Measurements from ENCODE around the gene PANK1. TPM values are rescaled to one million over a fixed set of nuclear protein-coding genes. Genes with fewer than 3 reads are reported as not detected.

The PANK1 gene
- total RNA-seq, 2 experiments from 2014 or later: 6.4 to 7.0 TPM

DNA sequence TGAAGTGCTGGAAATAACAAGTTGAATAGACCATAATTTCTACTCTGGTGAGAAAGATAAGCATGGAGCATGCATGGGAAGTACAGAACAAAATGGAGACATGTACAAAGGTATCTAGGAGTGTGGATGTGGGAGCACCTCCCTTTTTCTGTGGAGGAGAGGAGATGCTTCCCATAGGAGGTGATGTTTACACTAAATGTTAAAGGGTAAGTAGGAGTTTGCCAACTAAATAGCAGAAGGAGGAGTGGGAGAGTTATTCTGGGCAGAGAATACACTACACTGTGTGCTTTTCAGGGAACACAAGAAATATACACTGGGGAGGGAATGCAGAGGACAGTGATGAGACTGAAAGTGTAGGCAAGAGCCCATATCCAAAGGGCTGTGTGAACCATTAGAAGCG, 21.1 kb upstream of the PANK1 start:
- ATAC-seq (no peak), DNase-seq (no peak)
- Mint-ChIP-seq H3K4me3 (no peak overlapping the region), H3K4me1 (ENCODE audit: low read depth) (no peaks in the 10 kb centered on the region), H3K27ac (no peak overlapping the region), H3K36me3 (ENCODE audit: low read depth) (no peaks in the 10 kb centered on the region), H3K27me3 (ENCODE audit: low read depth) (peaks cover 29% of the 10 kb centered on the region), H3K9me3 (ENCODE audit: insufficient read depth) (no peaks in the 10 kb centered on the region)
- CTCF ChIA-PET: no interaction called here
- POLR2A ChIA-PET: no interaction called here

DNA sequence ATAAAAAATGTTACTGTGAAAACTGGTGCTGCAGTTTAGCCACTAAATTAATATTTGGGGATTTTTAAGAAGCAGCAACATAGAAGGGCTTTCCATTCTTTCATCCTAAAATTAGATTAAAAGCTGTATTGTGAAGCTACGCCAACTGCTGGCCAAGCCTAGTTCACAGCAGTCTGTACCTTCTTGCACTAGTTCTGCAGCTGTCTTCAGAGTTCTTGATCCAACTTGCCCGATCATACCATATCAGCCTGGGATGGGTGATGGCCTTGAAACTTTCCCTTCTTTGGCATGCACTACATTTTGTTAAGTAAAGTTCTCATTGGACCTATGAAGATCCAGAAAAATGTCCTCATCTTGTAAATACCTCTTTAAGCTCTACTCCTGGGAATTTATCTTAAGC, 20.3 kb upstream of the PANK1 start:
- Mint-ChIP-seq H3K4me1 (ENCODE audit: low read depth) (no peaks in the 10 kb centered on the region), H3K4me3 (no peak overlapping the region), H3K27ac (no peak overlapping the region), H3K27me3 (ENCODE audit: low read depth) (peaks cover 30% of the 10 kb centered on the region), H3K36me3 (ENCODE audit: low read depth) (no peaks in the 10 kb centered on the region), H3K9me3 (ENCODE audit: insufficient read depth) (no peaks in the 10 kb centered on the region)
- DNase-seq (no peak), ATAC-seq (no peak)
- POLR2A ChIA-PET: no interaction called here
- CTCF ChIA-PET: no interaction called here

DNA sequence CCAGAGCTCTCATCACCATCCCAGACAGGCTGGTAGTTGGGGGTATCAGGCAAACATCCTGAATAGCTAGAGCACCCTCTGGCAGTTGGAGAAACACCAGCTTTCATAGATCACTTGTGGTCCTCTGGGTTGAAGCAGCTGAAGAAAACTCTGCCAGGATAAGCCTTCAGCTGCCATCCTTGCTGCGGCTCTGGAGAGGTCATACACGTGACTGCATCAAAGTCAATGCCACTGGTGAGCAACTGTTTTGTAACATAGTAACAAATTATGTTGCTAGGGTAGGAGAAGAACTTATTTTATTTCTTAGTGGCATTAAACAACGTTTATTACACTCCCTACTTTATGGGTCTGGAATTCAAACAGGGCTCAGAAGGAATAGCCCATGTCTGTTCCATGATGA, 19.2 kb upstream of the PANK1 start:
- ChIA-PET CTCF (no interaction called here), POLR2A (no interaction called here)
- Mint-ChIP-seq H3K36me3 (ENCODE audit: low read depth) (no peaks in the 10 kb centered on the region), H3K4me1 (ENCODE audit: low read depth) (no peaks in the 10 kb centered on the region), H3K27ac (no peak overlapping the region), H3K9me3 (ENCODE audit: insufficient read depth) (no peaks in the 10 kb centered on the region), H3K4me3 (no peak overlapping the region), H3K27me3 (ENCODE audit: low read depth) (peaks cover 30% of the 10 kb centered on the region)
- ATAC-seq: no peak
- DNase-seq: no peak

DNA sequence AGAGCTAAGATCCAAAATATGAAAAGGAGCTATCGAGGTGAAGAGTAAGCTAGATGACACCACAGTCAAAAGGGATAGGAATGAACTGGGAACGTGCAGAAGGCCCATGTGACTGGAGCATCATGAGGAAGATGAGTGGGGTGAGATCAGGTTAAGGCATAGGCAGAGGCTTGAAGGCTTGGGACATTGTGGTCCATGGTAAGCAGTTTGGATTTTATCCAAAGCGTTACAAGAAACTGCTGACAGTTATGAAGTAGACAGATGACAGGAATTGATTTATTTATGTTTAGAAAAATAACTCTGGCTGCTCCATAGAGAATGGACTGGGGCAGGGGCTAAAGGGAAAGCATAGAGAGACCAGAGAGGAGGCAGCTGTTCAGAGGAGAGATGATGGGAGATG, 18.1 kb upstream of the PANK1 start:
- Mint-ChIP-seq H3K4me3 (no peak overlapping the region), H3K36me3 (ENCODE audit: low read depth) (no peaks in the 10 kb centered on the region), H3K4me1 (ENCODE audit: low read depth) (no peaks in the 10 kb centered on the region), H3K27ac (no peak overlapping the region), H3K27me3 (ENCODE audit: low read depth) (peaks cover 27% of the 10 kb centered on the region), H3K9me3 (ENCODE audit: insufficient read depth) (no peaks in the 10 kb centered on the region)
- ChIA-PET CTCF (no interaction called here), POLR2A (no interaction called here)
- ATAC-seq (no peak), DNase-seq (no peak)

DNA sequence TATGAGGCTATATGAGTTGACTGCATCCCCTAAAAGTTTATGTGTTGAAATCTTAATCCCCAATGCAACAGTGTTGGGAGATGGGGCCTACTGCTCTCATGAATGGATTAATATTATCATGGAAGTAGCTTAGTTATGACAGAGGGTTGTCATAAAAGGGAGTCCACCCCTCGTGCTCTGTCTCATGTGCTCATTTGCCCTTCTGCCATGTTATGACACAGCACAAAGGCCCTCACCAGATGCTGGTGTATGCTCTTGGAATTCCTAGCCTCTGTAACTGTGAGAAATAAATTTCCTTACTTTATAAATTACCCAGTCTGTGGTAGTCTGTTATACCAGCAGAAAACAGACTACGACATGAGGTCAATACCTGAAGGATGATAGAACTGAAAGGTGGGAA, 17.6 kb upstream of the PANK1 start:
- ChIA-PET POLR2A (no interaction called here), CTCF (no interaction called here)
- Mint-ChIP-seq H3K27ac (no peak overlapping the region), H3K4me3 (no peak overlapping the region), H3K9me3 (ENCODE audit: insufficient read depth) (no peaks in the 10 kb centered on the region), H3K27me3 (ENCODE audit: low read depth) (peaks cover 25% of the 10 kb centered on the region), H3K4me1 (ENCODE audit: low read depth) (no peaks in the 10 kb centered on the region), H3K36me3 (ENCODE audit: low read depth) (no peaks in the 10 kb centered on the region)
- DNase-seq (no peak), ATAC-seq (no peak)

DNA sequence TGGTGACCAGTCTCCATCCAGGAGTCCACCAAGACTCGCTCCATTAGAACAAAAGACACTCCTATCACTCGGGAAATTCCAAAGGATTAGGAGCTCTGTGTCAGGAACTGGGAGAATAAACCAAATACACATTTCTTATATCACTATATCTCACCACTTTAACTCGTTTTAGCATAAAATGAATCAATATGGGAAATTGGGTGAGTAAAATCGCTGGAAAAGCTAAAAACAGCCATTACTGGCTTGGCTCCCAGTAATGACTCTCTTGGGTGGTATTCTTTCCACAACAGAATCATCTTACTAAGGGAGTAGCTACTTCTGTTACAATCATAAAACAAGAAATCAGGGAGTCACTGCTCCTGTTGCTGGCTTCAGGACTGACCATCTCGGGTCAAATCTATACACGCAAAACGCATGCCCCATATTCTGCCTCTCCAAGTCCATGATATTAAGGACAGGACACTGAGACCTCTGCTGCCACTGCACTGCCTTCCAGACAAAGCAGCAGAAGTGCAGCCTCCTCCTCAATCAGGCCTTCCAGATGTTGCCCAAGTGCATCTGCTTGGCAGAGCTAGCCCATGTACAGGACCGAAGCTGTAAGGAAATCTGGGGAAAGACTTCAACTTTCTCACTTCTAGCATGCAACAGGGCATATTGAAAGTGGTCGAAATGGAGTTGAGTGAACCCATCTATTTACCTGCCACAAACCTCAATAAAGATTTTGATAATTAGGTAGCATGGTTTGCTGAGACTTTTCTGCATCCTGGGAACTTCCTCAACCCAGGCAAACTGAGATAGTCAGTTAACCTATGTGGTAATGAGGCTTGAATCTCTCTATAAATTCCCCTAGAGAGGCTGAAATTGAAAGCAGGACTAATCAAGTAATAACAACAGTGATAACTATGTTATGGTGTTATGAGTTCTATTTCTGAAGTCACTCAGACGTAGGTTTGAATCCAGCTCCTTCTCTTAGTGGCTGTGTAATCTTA, 14.4 kb upstream of the PANK1 start:
- ATAC-seq: no peak
- H3K4me1 Mint-ChIP-seq (ENCODE audit: low read depth): no peaks in the 10 kb centered on the region
- H3K9me3 Mint-ChIP-seq (ENCODE audit: insufficient read depth): no peaks in the 10 kb centered on the region
- H3K27ac Mint-ChIP-seq: no peak overlapping the region
- H3K4me3 Mint-ChIP-seq: no peak overlapping the region
- CTCF ChIA-PET: interaction anchor here (1.0 kb wide), 1 partner anchor 14 kb away, joined by 3 read pairs; no protein-coding TSS in a partner anchor
- no peak for DNase-seq
- H3K27me3 Mint-ChIP-seq (ENCODE audit: low read depth): peaks cover 17% of the 10 kb centered on the region
- no peaks in the 10 kb centered on the region for H3K36me3 Mint-ChIP-seq (ENCODE audit: low read depth)
- POLR2A ChIA-PET: no interaction called here

DNA sequence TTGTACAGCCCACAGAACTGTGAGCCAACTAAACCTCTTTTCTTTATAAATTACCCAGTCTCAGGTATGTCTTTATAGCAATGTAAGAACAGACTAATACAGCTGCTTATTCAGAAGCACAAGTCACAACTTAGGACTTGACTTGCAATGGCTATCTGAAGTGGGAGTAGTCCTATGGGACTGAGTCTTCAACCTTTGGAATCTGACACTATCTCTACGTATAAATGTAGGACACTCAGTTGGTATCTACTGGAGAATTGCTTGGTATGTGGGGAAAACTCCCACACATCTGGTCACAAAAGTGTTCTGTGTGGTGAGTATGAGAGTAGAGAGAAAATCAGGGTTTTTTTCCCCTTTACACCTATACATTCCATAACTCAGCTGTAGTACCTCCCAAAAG, 12.3 kb upstream of the PANK1 start:
- no peaks in the 10 kb centered on the region for H3K9me3 Mint-ChIP-seq (ENCODE audit: insufficient read depth)
- POLR2A ChIA-PET: no interaction called here
- no peak for ATAC-seq
- no peaks in the 10 kb centered on the region for H3K36me3 Mint-ChIP-seq (ENCODE audit: low read depth)
- H3K4me1 Mint-ChIP-seq (ENCODE audit: low read depth): peaks cover 11% of the 10 kb centered on the region
- no peak for DNase-seq
- H3K27ac Mint-ChIP-seq: no peak overlapping the region
- H3K27me3 Mint-ChIP-seq (ENCODE audit: low read depth): peaks cover 20% of the 10 kb centered on the region
- no peak overlapping the region for H3K4me3 Mint-ChIP-seq
- CTCF ChIA-PET: no interaction called here

DNA sequence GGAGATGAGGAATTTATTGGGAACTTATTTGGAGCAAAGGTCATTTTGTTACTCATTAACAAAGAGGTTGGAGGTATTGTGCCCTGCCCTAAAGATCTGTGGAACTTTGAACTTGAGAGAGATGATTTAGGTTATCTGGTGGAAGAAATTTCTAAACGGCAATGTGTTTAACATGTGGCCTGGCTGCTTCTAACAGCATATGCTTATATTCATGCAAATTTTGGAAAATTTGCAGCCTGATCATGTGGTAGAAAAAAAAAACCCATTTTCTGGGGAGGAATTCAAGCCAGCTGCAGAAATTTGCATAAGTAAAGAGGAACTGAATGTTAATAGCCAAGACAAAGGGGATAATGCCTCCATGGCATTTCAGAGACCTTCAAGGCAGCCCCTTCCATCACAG, 10.7 kb upstream of the PANK1 start:
- no peaks in the 10 kb centered on the region for H3K36me3 Mint-ChIP-seq (ENCODE audit: low read depth)
- DNase-seq (no peak), ATAC-seq (no peak)
- CTCF ChIA-PET: no interaction called here
- H3K9me3 Mint-ChIP-seq (ENCODE audit: insufficient read depth): no peaks in the 10 kb centered on the region
- peaks cover 11% of the 10 kb centered on the region for H3K4me1 Mint-ChIP-seq (ENCODE audit: low read depth)
- no peak overlapping the region for H3K4me3 Mint-ChIP-seq
- POLR2A ChIA-PET: no interaction called here
- no peak overlapping the region for H3K27ac Mint-ChIP-seq
- peaks cover 19% of the 10 kb centered on the region for H3K27me3 Mint-ChIP-seq (ENCODE audit: low read depth)

DNA sequence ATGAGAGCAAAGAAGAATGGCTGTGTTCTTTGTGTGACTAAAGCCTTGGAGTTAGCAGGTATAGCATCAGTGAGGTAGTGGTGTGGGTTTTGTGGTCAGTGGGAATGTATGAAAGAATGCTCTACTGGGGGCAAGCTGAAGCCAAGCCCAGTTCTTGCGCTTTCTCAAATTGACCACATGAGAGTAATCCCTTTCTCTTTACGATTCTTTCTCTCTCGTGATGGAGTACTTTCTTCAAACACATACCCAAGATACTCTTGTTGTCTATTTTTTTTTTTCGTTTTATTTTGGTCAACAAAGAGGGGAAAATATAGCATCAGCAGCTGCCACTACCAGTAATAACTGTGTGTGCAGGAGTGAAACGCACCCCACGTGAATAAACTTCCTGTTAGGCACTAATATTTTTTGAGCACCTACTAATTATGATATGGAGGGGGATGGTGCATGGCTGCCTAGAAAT, 8.4 kb upstream of the PANK1 start:
- peaks cover 11% of the 10 kb centered on the region for H3K4me1 Mint-ChIP-seq (ENCODE audit: low read depth)
- peaks cover 24% of the 10 kb centered on the region for H3K27me3 Mint-ChIP-seq (ENCODE audit: low read depth)
- H3K9me3 Mint-ChIP-seq (ENCODE audit: insufficient read depth): no peaks in the 10 kb centered on the region
- H3K36me3 Mint-ChIP-seq (ENCODE audit: low read depth): no peaks in the 10 kb centered on the region
- ChIA-PET CTCF (no interaction called here), POLR2A (no interaction called here)
- H3K4me3 Mint-ChIP-seq: no peak overlapping the region
- DNase-seq (peak; percentile 24), ATAC-seq (no peak)
- H3K27ac Mint-ChIP-seq: no peak overlapping the region

DNA sequence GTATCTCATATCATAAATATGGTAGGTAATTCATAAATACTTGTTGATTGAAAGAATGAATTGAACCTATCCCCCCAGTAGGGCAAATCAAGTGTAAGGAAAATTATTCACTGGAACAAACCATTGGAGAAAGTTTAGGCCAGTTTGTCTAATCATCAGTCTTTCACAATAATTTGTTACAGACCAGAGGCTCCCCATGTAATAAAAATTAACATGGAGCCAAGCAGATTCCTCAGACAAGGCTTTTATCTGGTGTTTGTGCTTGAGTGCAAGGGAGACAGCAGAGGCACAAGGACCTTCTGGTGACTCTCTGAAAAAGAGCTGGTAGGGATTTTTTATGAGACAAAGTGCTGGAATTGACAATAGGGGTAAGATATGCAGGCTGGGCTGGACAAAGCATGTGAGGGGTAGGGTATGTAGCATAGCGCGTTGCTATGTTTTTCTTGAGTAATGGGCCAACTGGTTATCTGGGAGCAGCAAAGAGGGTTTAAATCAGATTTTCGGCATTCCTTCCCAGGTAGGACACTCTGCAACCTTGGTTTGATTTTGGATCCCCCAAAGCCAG, 7.8 kb upstream of the PANK1 start:
- DNase-seq: no peak
- Mint-ChIP-seq H3K9me3 (ENCODE audit: insufficient read depth) (no peaks in the 10 kb centered on the region), H3K4me3 (no peak overlapping the region), H3K36me3 (ENCODE audit: low read depth) (no peaks in the 10 kb centered on the region), H3K27ac (no peak overlapping the region), H3K4me1 (ENCODE audit: low read depth) (peaks cover 11% of the 10 kb centered on the region), H3K27me3 (ENCODE audit: low read depth) (peaks cover 28% of the 10 kb centered on the region)
- POLR2A ChIA-PET: no interaction called here
- CTCF ChIA-PET: no interaction called here
- no peak for ATAC-seq

DNA sequence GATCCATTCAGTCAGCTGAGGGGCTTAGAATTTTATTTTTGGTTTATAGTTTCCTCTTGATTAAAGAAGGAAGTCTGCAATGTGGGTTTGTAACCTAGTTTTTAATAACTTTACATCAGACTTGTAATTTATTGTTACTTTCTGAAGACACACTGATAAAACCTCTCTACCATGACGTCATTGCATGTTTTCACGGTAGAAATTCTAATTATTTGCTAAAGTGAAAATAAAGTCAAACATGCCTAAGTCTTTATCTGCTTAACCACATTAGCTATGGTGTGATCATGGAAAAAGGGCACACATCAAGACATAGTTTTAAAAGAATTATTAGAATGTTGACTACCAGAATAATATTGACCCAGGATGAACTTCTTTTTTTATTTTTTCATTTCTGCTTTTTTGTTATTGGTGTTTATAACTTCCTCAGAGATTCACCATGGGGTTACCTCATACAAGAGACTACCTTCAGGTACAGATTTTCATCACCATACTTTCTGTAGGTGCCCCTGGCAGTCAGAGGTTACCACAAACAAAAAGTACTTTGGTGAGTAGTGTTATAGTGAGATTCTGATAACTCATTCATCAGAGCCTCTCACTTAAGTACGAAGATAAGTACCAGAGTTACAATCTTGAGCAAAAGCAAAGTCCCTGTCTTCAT, 7.0 kb upstream of the PANK1 start:
- DNase-seq (no peak), ATAC-seq (no peak)
- H3K4me3 Mint-ChIP-seq: no peak overlapping the region
- no peaks in the 10 kb centered on the region for H3K36me3 Mint-ChIP-seq (ENCODE audit: low read depth)
- CTCF ChIA-PET: no interaction called here
- peaks cover 11% of the 10 kb centered on the region for H3K4me1 Mint-ChIP-seq (ENCODE audit: low read depth)
- no peaks in the 10 kb centered on the region for H3K9me3 Mint-ChIP-seq (ENCODE audit: insufficient read depth)
- no peak overlapping the region for H3K27ac Mint-ChIP-seq
- peaks cover 31% of the 10 kb centered on the region for H3K27me3 Mint-ChIP-seq (ENCODE audit: low read depth)
- POLR2A ChIA-PET: no interaction called here

DNA sequence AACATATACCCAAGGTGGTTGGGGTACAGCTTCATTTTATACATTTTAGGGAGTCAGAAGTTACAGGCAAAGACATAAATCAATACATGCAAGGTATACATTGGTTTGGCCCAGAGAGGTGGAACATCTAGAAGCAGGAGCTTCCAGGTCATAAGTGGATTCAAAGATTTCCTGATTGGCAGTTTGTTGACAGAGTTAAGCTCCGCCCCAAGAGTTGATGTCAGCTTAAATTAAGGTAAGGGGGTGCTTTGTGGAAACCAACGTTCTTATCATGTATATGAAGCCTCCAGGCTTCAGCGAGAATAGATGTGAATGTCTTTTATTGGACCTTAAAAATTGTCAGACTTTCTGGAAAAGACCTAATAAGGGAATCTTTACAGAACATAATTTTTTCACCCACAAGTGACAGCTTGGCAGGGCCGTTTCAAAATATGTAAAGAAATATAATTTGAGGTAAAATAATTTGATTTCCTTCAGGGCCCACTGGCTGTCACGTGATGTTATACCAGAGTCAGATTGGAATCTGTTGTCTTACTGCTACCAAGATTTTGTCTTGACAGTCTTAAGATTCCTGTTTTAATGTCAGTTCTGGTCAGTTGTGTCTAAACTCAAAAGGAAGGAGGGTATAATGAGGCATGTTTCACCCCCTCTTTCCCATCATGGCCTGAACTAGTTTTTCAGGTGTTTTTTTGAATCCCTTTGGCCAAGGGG, 6.3 kb upstream of the PANK1 start:
- Mint-ChIP-seq H3K27ac (no peak overlapping the region), H3K36me3 (ENCODE audit: low read depth) (no peaks in the 10 kb centered on the region), H3K4me3 (no peak overlapping the region), H3K9me3 (ENCODE audit: insufficient read depth) (no peaks in the 10 kb centered on the region), H3K27me3 (ENCODE audit: low read depth) (peaks cover 34% of the 10 kb centered on the region), H3K4me1 (ENCODE audit: low read depth) (peaks cover 11% of the 10 kb centered on the region)
- ChIA-PET CTCF (no interaction called here), POLR2A (no interaction called here)
- DNase-seq (no peak), ATAC-seq (no peak)
